Kidney epithelial cell (primary cell): Measurements from ENCODE around the gene KMT2C. TPM values are rescaled to one million over a fixed set of nuclear protein-coding genes. Genes with fewer than 3 reads are reported as not detected.
"Not testable (repeated sequence)": the region's sequence is repeated elsewhere in the genome, so short reads cannot be mapped to it uniquely, and the experiment has no call there.

Source experiments
- DNase-seq: peaks from one replicate; pipeline ENCODE4 v3.0.0-alpha.2; 2010; ENCODE audit warnings: low read depth
- H3K27me3 ChIP-seq: 2 replicates; pipeline ENCODE4 v1.6.0; 2011; ENCODE audit warnings: low read length; ENCODE audit not compliant: control insufficient read depth, insufficient read depth
- H3K36me3 ChIP-seq: 2 replicates; pipeline ENCODE4 v1.5.1; 2011; ENCODE audit warnings: low read length; ENCODE audit not compliant: control insufficient read depth, insufficient read depth
- H3K4me3 ChIP-seq: 2 replicates; pipeline ENCODE4 v1.5.1; 2011; ENCODE audit warnings: low read depth, mild to moderate bottlenecking, control low read depth, low read length
- CTCF ChIP-seq: IDR thresholded peaks from 2 replicates; pipeline ENCODE4 v1.5.1; 2011; ENCODE audit warnings: mild to moderate bottlenecking, moderate library complexity, low read length, control low read depth, inconsistent platforms; ENCODE audit not compliant: insufficient read depth, poor library complexity, severe bottlenecking
- total RNA-seq: library from RNA; depleted of rRNA; stranded (reverse); fragments of >200 nt; gene quantifications from 2 replicates; pipeline ENCODE4 v1.2.3, GENCODE V29; 2015

The KMT2C gene
- total RNA-seq, 1 donor from 2014 or later: 29.0 TPM

DNA sequence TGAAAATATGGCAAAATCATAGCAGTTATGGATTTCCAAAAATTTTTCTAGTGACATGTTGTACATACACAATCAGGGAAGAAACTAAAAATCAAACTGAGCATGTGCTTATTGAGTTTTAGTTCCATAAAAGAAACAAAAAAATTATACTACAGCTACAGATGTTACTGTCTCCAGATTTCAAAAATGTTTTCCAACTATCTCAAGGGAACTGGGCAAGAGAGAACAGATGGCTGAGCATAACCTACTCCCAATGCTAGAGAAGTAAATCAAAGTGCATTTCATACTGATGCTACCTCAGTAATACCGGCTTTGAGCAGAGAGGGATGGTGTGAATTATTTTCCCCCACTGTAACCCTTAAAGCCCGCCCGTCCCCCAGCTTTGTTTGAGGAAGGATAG lies 40.7 kb upstream of the KMT2C start:
- TF ChIP-seq CTCF: no peak
- Histone ChIP-seq H3K4me3 (no peak overlapping the region), H3K36me3 (no peaks in the 10 kb centered on the region), H3K27me3 (no peaks in the 10 kb centered on the region)
- no peak for DNase-seq

DNA sequence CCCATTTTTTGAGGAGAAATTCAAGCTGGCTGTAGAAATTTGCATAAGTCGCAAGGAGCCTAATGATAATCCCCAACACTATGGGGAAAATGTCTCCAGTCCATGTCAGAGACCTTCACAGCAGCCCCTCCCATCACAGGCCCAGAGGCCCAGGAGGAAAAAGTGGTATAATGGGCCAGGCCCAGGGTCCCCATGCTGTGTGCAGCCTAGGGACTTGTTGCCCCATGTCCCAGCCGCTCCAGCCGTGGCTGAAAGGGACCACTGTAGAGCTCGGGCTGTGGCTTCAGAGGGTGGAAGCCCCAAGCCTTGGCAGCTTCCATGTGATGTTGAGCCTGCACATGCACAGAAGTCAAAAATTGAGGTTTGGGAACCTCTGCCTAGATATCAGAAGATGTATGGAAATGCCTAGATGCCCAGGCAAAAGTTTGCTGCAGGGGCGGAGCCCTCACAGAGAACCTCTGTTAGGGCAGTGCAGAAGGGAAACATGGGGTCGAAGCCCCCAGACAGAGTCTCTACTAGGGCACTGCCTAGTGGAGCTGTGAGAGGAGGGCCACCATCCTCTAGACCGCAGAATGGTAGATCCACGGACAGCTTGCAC lies 35.3 kb upstream of the KMT2C start:
- H3K27me3 ChIP-seq, H3K4me3 ChIP-seq, DNase-seq, H3K36me3 ChIP-seq: not testable (repeated sequence)

GRCh38 chr7:152470251-152471022 lies 34.6 kb upstream of the KMT2C start:
- not testable (repeated sequence) for H3K27me3 ChIP-seq, H3K36me3 ChIP-seq, DNase-seq, H3K4me3 ChIP-seq

- not testable (repeated sequence) for DNase-seq, H3K4me3 ChIP-seq, H3K36me3 ChIP-seq, H3K27me3 ChIP-seq
Measured at GRCh38 chr7:152469576-152469975, 33.8 kb upstream of the KMT2C start.

GRCh38 chr7:152467225-152467624 lies 31.4 kb upstream of the KMT2C start:
- H3K27me3 ChIP-seq: no peaks in the 10 kb centered on the region
- no peak for DNase-seq
- no peak overlapping the region for H3K4me3 ChIP-seq
- H3K36me3 ChIP-seq: no peaks in the 10 kb centered on the region
- no peak for TF ChIP-seq CTCF

GRCh38 chr7:152465119-152465387 lies 29.2 kb upstream of the KMT2C start:
- no peak for TF ChIP-seq CTCF
- Histone ChIP-seq H3K4me3 (peak overlapping the region; percentile 86), H3K27me3 (no peaks in the 10 kb centered on the region), H3K36me3 (no peaks in the 10 kb centered on the region)
- DNase-seq: no peak

DNA sequence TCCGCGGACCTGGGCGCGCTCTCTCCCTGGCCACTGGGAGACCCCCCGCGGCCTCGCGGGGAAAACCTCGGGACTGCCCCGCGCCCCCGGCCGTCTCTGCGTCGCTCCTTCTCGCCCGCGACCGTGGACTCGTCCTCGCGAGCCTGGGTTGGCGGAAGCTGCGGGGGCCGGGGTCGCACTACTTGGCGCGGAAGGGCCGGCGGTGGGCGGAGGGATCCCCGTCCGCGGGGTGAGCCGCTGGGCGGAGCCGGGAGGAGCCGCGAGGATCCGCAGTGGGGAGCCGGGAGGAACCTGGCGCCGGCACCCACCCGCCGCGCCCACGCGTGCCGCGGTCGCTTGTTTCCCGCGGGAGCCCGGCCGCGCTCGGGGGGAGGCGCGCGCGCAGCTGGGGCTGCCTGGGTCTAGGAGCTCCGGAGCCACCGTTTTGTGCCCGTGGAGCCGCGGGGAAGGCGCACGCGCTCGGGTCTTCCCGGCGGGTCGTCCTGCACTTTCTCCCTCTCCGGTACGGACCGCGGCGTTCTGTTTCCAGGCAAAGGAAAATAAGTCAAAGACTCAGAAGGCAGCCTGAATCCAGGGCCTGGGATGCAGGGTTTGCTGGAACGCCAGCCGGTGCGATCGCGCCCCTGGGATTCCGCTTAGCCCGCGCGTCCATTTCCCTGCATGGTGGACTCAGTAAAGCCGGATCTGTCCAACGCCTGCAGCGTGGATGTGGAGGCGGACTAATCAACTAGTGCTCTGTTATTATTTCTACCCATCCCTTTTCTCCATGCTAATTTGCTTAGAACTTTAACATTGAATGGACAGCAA lies 28.7 kb upstream of the KMT2C start:
- DNase-seq: no peak
- Histone ChIP-seq H3K36me3 (no peaks in the 10 kb centered on the region), H3K27me3 (no peaks in the 10 kb centered on the region), H3K4me3 (peak overlapping the region; percentile 86)
- no peak for TF ChIP-seq CTCF
